ENCODE results near the gene ATP6V1F. TPM values are rescaled to one million over a fixed set of nuclear protein-coding genes. Genes with fewer than 3 reads are reported as not detected.
"Not testable (repeated sequence)": the region's sequence is repeated elsewhere in the genome, so short reads cannot be mapped to it uniquely, and the experiment has no call there.

Gene ATP6V1F
- total RNA-seq, 1 donor from 2014 or later: 119 TPM

DNA sequence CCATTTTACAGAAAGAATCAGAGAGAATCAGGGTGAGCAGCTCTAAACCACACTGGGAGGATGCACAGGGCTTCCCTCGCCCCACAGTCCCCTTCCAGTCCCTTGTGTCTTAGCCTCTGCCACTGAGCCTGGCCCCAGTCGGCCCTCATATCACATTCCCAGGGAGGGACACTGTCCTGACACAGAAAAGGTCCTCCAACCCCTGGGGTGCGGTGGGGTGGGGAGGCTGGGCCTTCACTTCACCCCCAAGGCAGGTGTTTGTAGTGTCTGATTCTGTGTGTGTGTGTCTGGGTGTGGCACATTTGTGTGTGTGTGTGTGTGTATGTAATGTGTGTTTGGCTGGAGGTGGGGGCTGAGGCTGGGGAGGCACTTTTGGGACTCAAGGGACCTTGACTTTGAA lies 49.6 kb downstream of the ATP6V1F start:
- peaks cover 30% of the 10 kb centered on the region for H3K4me1 ChIP-seq
- H3K27me3 ChIP-seq: no peaks in the 10 kb centered on the region
- H3K36me3 ChIP-seq: no peaks in the 10 kb centered on the region
- intact Hi-C loops (cut with DNase I): loop anchor here (10.0 kb wide), 1 partner anchor 173 kb away; no protein-coding TSS in a partner anchor
- H3K9me3 ChIP-seq: no peaks in the 10 kb centered on the region
- H3K4me3 ChIP-seq: no peak overlapping the region
- TF ChIP-seq POLR2AphosphoS5 (IDR thresholded peaks at IDR 0.05; ENCODE audit: insufficient read depth in 1 of 2, low read depth in 1 of 2) (no peak), POLR2A (IDR thresholded peaks at IDR 0.05) (no peak)
- TF ChIP-seq, protein P1, sequence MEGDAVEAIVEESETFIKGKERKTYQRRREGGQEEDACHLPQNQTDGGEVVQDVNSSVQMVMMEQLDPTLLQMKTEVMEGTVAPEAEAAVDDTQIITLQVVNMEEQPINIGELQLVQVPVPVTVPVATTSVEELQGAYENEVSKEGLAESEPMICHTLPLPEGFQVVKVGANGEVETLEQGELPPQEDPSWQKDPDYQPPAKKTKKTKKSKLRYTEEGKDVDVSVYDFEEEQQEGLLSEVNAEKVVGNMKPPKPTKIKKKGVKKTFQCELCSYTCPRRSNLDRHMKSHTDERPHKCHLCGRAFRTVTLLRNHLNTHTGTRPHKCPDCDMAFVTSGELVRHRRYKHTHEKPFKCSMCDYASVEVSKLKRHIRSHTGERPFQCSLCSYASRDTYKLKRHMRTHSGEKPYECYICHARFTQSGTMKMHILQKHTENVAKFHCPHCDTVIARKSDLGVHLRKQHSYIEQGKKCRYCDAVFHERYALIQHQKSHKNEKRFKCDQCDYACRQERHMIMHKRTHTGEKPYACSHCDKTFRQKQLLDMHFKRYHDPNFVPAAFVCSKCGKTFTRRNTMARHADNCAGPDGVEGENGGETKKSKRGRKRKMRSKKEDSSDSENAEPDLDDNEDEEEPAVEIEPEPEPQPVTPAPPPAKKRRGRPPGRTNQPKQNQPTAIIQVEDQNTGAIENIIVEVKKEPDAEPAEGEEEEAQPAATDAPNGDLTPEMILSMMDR (IDR thresholded peaks at IDR 0.05): no peak
- DNase-seq (ENCODE audit: extremely low spot score in 2 of 2): no peak
- H3K27ac ChIP-seq: no peak overlapping the region

GRCh38 chr7:128912709-128913495 lies 50.2 kb downstream of the ATP6V1F start:
- H3K4me1 ChIP-seq: peaks cover 30% of the 10 kb centered on the region
- intact Hi-C loops (cut with DNase I): loop anchor here (10.0 kb wide), 1 partner anchor 172 kb away; no protein-coding TSS in a partner anchor
- H3K27ac ChIP-seq; DNase-seq (ENCODE audit: extremely low spot score in 2 of 2); H3K9me3 ChIP-seq; H3K27me3 ChIP-seq; H3K4me3 ChIP-seq; H3K36me3 ChIP-seq: not testable (repeated sequence)

DNA sequence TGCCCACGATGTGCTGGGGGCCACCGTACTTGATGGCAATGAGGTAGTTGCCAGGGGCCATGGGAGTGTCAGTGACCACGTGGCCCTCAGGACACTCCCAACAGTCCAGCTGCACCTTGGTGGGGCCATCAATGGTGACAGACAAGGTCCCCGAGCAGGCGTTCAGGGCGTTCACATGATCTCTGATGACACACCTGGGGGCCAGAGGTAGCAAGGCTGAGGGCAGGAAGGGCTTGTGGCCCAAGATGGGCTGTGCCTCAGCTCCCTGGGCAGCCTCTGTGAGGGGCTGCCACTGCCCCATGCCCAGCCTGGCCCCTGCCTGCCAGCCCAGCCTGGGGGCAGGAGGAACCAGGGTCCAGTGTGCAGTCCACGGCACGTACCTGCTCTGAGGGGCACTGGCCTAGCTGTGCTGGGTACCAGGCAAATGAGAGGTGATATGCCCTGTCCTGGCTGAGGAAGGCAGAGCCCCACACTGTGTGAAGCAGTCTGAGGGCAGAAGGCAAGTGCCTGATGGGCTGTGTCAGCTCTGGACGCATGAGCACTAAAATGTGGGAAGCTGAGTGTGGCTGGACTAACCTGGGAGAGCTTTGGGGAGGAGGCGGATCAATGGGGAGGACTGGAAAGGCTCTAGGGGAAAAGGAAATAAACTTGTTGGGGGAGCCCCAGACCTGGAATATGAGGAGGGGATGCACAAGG lies 51.4 kb downstream of the ATP6V1F start:
- Histone ChIP-seq H3K36me3 (no peaks in the 10 kb centered on the region), H3K27ac (no peak overlapping the region), H3K27me3 (no peaks in the 10 kb centered on the region), H3K9me3 (no peaks in the 10 kb centered on the region), H3K4me1 (peaks cover 30% of the 10 kb centered on the region), H3K4me3 (no peak overlapping the region)
- intact Hi-C loops (cut with DNase I): loop anchor here (10.0 kb wide), 1 partner anchor 171 kb away; no protein-coding TSS in a partner anchor
- no peak for DNase-seq (ENCODE audit: extremely low spot score in 2 of 2)
- TF ChIP-seq, protein P1 (IDR thresholded peaks at IDR 0.05): no peak
- TF ChIP-seq POLR2A (IDR thresholded peaks at IDR 0.05) (no peak), POLR2AphosphoS5 (IDR thresholded peaks at IDR 0.05; ENCODE audit: insufficient read depth in 1 of 2, low read depth in 1 of 2) (no peak)

DNA sequence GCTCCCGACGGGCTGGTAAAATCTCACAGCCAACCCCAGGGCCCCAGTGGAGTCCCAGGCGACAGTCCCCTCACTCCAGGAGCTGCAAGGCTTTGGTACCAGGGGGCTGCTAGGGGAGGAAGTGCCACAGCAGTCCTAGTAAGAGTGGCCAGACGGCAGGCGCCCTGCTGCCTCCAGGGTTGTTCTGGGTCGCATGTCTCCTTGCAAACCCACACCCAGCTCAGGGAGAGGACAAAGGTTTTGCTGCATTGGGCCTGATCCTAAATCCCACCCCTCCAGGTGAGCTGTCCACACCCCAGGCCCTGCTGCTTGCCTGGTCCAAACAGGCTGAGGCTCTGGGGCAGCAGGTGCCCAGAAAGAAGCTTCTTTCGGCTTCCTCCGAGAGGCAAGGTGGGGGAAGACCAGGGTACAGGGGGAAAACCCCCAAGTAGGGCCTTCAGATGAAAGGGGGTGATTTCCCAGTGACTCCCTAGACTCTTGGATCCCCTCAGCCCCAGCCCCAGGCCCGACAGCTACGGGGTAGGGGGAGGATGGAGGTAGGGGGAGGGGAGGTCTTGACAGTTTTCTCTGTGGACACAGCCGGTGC lies 52.0 kb downstream of the ATP6V1F start:
- Histone ChIP-seq H3K27ac (no peak overlapping the region), H3K9me3 (no peaks in the 10 kb centered on the region), H3K4me3 (no peak overlapping the region), H3K36me3 (no peaks in the 10 kb centered on the region), H3K4me1 (peaks cover 26% of the 10 kb centered on the region), H3K27me3 (no peaks in the 10 kb centered on the region)
- TF ChIP-seq POLR2A (IDR thresholded peaks at IDR 0.05): no peak
- TF ChIP-seq, protein P1 (IDR thresholded peaks at IDR 0.05): no peak
- no peak for TF ChIP-seq POLR2AphosphoS5 (IDR thresholded peaks at IDR 0.05; ENCODE audit: insufficient read depth in 1 of 2, low read depth in 1 of 2)
- no peak for DNase-seq (ENCODE audit: extremely low spot score in 2 of 2)
- intact Hi-C loops (cut with DNase I): loop anchor here (10.0 kb wide), 1 partner anchor 170 kb away; no protein-coding TSS in a partner anchor

DNA sequence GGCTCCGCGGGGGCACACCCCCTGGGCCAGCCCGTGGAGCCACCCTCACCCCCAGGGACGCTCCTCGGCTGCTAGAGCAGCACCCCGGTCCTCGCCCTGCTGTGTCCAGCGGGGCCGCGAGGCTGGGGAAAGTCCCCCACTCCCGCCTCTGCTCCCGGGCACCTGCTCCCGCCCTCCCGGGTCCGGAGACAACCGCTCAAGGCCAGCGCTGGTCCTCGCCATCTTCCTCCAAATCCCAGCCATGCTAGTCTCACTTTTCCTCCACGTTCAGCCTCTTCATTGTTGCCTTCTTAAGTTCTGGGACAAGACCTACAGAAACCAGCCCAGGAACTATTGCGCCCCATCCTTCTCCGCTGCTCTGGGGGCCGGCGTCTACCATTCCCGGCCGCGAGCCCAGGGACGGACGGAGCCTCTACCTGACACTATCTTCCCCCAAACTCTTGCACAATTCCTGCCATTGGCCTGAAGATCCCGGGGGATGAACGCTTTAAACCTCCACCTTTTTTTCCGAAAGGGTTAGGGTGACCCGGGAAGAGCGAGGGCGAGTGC lies 52.7 kb downstream of the ATP6V1F start:
- peaks cover 20% of the 10 kb centered on the region for H3K4me1 ChIP-seq
- H3K36me3 ChIP-seq: no peaks in the 10 kb centered on the region
- intact Hi-C loops (cut with DNase I): loop anchor here (10.0 kb wide), 1 partner anchor 169 kb away; no protein-coding TSS in a partner anchor
- TF ChIP-seq POLR2AphosphoS5 (IDR thresholded peaks at IDR 0.05; ENCODE audit: insufficient read depth in 1 of 2, low read depth in 1 of 2) (no peak), POLR2A (IDR thresholded peaks at IDR 0.05) (no peak)
- TF ChIP-seq, protein P1 (IDR thresholded peaks at IDR 0.05): no peak
- peak overlapping the region; percentile 15 to 21 for H3K4me3 ChIP-seq
- no peak for DNase-seq (ENCODE audit: extremely low spot score in 2 of 2)
- no peaks in the 10 kb centered on the region for H3K9me3 ChIP-seq
- H3K27ac ChIP-seq: no peak overlapping the region
- no peaks in the 10 kb centered on the region for H3K27me3 ChIP-seq
